K562 (cell line): ENCODE measurements around the gene COL15A1. TPM values are rescaled to one million over a fixed set of nuclear protein-coding genes. Genes with fewer than 3 reads are reported as not detected.

Source experiments
- ATAC-seq: fragments of 200-7000 bp; cut with Tn5 transposase; 3 replicates; pipeline ENCODE4 v1.9.1; 2020; ENCODE audit warnings: moderate library complexity
- BruUV-seq: library from RNA; stranded (reverse); fragments of 400-500 nt; replicated peaks from 2 replicates; lab custom pipeline; 2021; lab: Mats Ljungman, UMichigan
- CTCF ChIA-PET: fragments of 300-600 bp; formaldehyde crosslinking; extraction: SDS; loops from one replicate; lab custom pipeline; 2021; ENCODE audit warnings: low intra/inter-chr PET ratio; lab: Yijun Ruan, JAX
- POLR2A ChIA-PET: fragments of 300-600, 350-650 bp; sonication (Branson Sonifier 250); formaldehyde crosslinking; extraction: SDS; loops from one replicate; lab custom pipeline; 2021; ENCODE audit warnings: antibody characterized with exemption, inconsistent platforms; lab: Yijun Ruan, JAX
- DNase-seq, 4 experiments: peaks; one replicate each; pipeline versions ENCODE4 v3.0.0 to v3.0.0-alpha.2; 2011 to 2018; ENCODE audit warnings: low spot score in 3 of 4, mixed read lengths in 3 of 4; ENCODE audit errors: extremely low read depth in 1 of 4
- FAIRE-seq: peaks from 2 replicates; lab custom pipeline; 2011; peaks lifted over from hg19 to GRCh38; lab: Jason Lieb, UNC
- H2AFZ ChIP-seq: 2 replicates; pipeline ENCODE4 v1.6.0; 2011; ENCODE audit warnings: low read depth, low read length, control low read depth, inconsistent platforms
- H3K27ac ChIP-seq: fragments of 200-600 bp; 3 replicates; pipeline ENCODE4 v1.8.0; 2011; ENCODE audit warnings: low read depth, mild to moderate bottlenecking, control low read depth, inconsistent platforms, low read length, moderate library complexity, mixed read lengths; ENCODE audit errors: extremely low read depth
- H3K27me3 ChIP-seq, 2 experiments: fragments of 300-600 bp in 1 of 2; 2 replicates in 1 of 2; 3 replicates in 1 of 2; pipeline versions ENCODE4 v1.6.0 to v1.8.0; 2011; ENCODE audit warnings: inconsistent platforms in 2 of 2, low read length in 2 of 2, mild to moderate bottlenecking in 1 of 2, mixed read lengths in 1 of 2, moderate library complexity in 1 of 2; ENCODE audit not compliant: control insufficient read depth in 2 of 2, insufficient read depth in 2 of 2
- H3K36me3 ChIP-seq: fragments of 300-600 bp; 3 replicates; pipeline ENCODE4 v1.8.0; 2011; ENCODE audit warnings: mild to moderate bottlenecking, low read length, inconsistent platforms; ENCODE audit not compliant: control insufficient read depth, insufficient read depth
- H3K4me1 ChIP-seq, 2 experiments: fragments of 200-600 bp in 1 of 2; replicated peaks in 1 of 2; 2 replicates in 1 of 2; 3 replicates in 1 of 2; pipeline versions ENCODE4 v1.5.1 to v1.8.0; 2011; ENCODE audit warnings: inconsistent platforms in 2 of 2, low read length in 2 of 2, mild to moderate bottlenecking in 1 of 2, mixed read lengths in 1 of 2, moderate library complexity in 1 of 2; ENCODE audit not compliant: control insufficient read depth in 2 of 2, insufficient read depth in 2 of 2
- H3K4me2 ChIP-seq: 2 replicates; pipeline ENCODE4 v1.6.1; 2011; ENCODE audit warnings: low read length, control low read depth, inconsistent platforms, mixed read lengths; ENCODE audit not compliant: insufficient read depth
- H3K4me3 ChIP-seq: fragments of 200-600 bp; sonication (generic), shearing (Covaris generic); 2 replicates; pipeline ENCODE4 v1.5.1; 2016; ENCODE audit warnings: control low read depth, inconsistent platforms
- H3K79me2 ChIP-seq: fragments of 200-600 bp; 3 replicates; pipeline ENCODE4 v1.8.0; 2011; ENCODE audit warnings: low read length, inconsistent platforms; ENCODE audit not compliant: control insufficient read depth, insufficient read depth
- H3K9ac ChIP-seq, 2 experiments: 2 replicates each; pipeline versions ENCODE4 v1.6.0 to v1.6.1; 2011; ENCODE audit warnings: low read depth in 2 of 2, low read length in 2 of 2, control low read depth in 1 of 2, inconsistent platforms in 1 of 2, mild to moderate bottlenecking in 1 of 2, mixed read lengths in 1 of 2; ENCODE audit not compliant: insufficient read depth in 1 of 2
- H3K9me1 ChIP-seq: one replicate; pipeline ENCODE4 v1.6.0; 2011; ENCODE audit warnings: inconsistent platforms, mild to moderate bottlenecking, low read length, moderate library complexity; ENCODE audit not compliant: control insufficient read depth, insufficient read depth
- H3K9me3 ChIP-seq: replicated peaks from 2 replicates; pipeline ENCODE4 v1.5.1; 2011; ENCODE audit warnings: low read depth, low read length, inconsistent platforms; ENCODE audit not compliant: control insufficient read depth, insufficient read depth
- H4K20me1 ChIP-seq: replicated peaks from 2 replicates; pipeline ENCODE4 v1.6.1; 2011; ENCODE audit warnings: low read length, inconsistent platforms, mixed read lengths; ENCODE audit not compliant: control insufficient read depth, insufficient read depth
- ATF1 ChIP-seq, 2 experiments: fragments of 450-650 bp in 1 of 2; IDR thresholded peaks; 2 replicates each; pipeline ENCODE4 v1.6.1; 2016; ENCODE audit warnings: missing compliant biosample characterization in 1 of 2, missing genetic modification characterization in 1 of 2
- CTBP1 ChIP-seq: fragments of 450-650 bp; IDR thresholded peaks from 2 replicates; pipeline ENCODE4 v1.6.1; 2016; ENCODE audit warnings: borderline replicate concordance
- GATAD2B ChIP-seq: fragments of 450-650 bp; IDR thresholded peaks from 2 replicates; pipeline ENCODE4 v1.6.1; 2017; ENCODE audit warnings: mild to moderate bottlenecking, borderline replicate concordance
- JUN ChIP-seq, 2 experiments: sonication (generic) in 1 of 2; formaldehyde crosslinking in 1 of 2; IDR thresholded peaks; 2 replicates each; pipeline versions ENCODE4 v1.6.1 to v1.8.0; 2012 to 2022; ENCODE audit warnings: borderline replicate concordance in 2 of 2, mild to moderate bottlenecking in 2 of 2, improper control_type of control experiment in 1 of 2, low read depth in 1 of 2, low read length in 1 of 2, missing genetic modification reagents in 1 of 2
- MCM5 ChIP-seq: fragments of 450-650 bp; IDR thresholded peaks from 2 replicates; pipeline ENCODE4 v1.6.1; 2016; ENCODE audit warnings: low read depth
- NFATC3 ChIP-seq: fragments of 450-650 bp; IDR thresholded peaks from 2 replicates; pipeline ENCODE4 v1.6.1; 2017; ENCODE audit warnings: mild to moderate bottlenecking
- NFRKB ChIP-seq: fragments of 450-650 bp; IDR thresholded peaks from 2 replicates; pipeline ENCODE4 v1.6.1; 2016; ENCODE audit warnings: low read depth
- PHB2 ChIP-seq: fragments of 450-650 bp; IDR thresholded peaks from 2 replicates; pipeline ENCODE4 v1.6.1; 2017; ENCODE audit warnings: low read depth
- TEAD4 ChIP-seq, 2 experiments: sonication (generic) in 1 of 2; formaldehyde crosslinking in 1 of 2; IDR thresholded peaks; 2 replicates each; pipeline versions ENCODE4 v1.6.1 to v1.8.0; 2012 to 2022; ENCODE audit warnings: borderline replicate concordance in 1 of 2, inconsistent platforms in 1 of 2, low read length in 1 of 2, mild to moderate bottlenecking in 1 of 2, missing genetic modification reagents in 1 of 2
- WGBS: fragments of 100-300 bp; shearing (Covaris generic); methylation state at CpG from one replicate; pipeline ENCODE4 v1.1.6; 2016; ENCODE audit warnings: low coverage, mixed read lengths; ENCODE audit not compliant: insufficient coverage; ENCODE audit errors: missing lambda C conversion rate; 5-methylcytosine and 5-hydroxymethylcytosine counted together
- in situ Hi-C: fragments of 300-500 bp; cut with MboI; formaldehyde crosslinking; loops from 4 replicates; pipeline ENCODE4 v1.15.0; 2018; ENCODE audit warnings: inconsistent platforms, mixed read lengths
- intact Hi-C: fragments of 100-400 bp; cut with micrococcal nuclease; formaldehyde crosslinking; loops from 2 replicates; pipeline ENCODE4 v1.14.2; 2022
- polyA plus RNA-seq, 8 experiments: library from polyadenylated mRNA; depleted of rRNA in 4 of 8; stranded (reverse) in 5 of 8; unstranded in 3 of 8; fragments of >200 nt; fragmentation: Nextera tagmentation in 2 of 8; fragmentation: Illumina TruSeq in 1 of 8; extraction: Ambion mirVana in 2 of 8; extraction: Trizol in 1 of 8; gene quantifications; 2 replicates each; pipeline versions ENCODE4 v1.2.1 to v1.2.3, GENCODE V29; 2011 to 2014; ENCODE audit warnings: inconsistent platforms in 1 of 8, missing spikeins in 1 of 8
- total RNA-seq, 7 experiments: library from RNA; depleted of rRNA in 6 of 7; stranded (reverse); fragments of >200 nt in 6 of 7; fragmentation: Illumina TruSeq in 2 of 7; extraction: Trizol in 2 of 7; gene quantifications; 2 replicates each; pipeline versions ENCODE4 v1.2.1 to v1.2.3, GENCODE V29; 2011 to 2021; ENCODE audit warnings: low replicate concordance in 1 of 7
- TF ChIP-seq, protein P1 (sequence below): sonication (generic); formaldehyde crosslinking; IDR thresholded peaks from 2 replicates; pipeline ENCODE4 v1.8.0; 2023; ENCODE audit warnings: missing genetic modification reagents, mild to moderate bottlenecking, borderline replicate concordance

COL15A1 gene
- total and polyA plus RNA-seq, 9 of the 15 experiments (the other 6 are each of a cell fraction or from before 2014, with no cell fraction given), result 0.46 to 5.1 (median 2.6) TPM

DNA sequence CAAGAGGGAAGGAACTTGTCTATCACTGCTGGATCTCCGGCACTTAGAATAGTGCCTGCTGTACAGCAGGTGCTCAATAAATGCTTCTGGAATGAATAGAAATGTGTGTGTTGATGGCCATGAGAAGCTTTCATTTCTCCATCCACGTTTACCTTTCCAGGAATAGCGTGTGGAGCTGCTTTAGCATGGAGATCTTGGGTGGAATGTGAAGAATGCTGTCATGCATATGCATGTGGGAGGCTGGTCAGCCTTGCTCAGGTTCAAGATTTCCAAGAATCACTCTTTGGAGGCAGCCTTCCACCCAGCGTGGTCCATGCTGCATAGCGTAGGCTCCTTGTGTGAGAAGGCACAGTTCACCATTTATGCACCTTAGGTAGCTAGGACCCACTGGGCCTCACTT, 19.2 kb downstream of the COL15A1 start:
- Histone ChIP-seq H3K36me3 (no peaks in the 10 kb centered on the region), H3K4me1 (no peaks in the 10 kb centered on the region), H3K9ac (no peak overlapping the region; a peak in 1 of 4 replicates), H2AFZ (no peak overlapping the region), H3K9me3 (no peaks in the 10 kb centered on the region), H3K9me1 (no peaks in the 10 kb centered on the region), H3K79me2 (no peaks in the 10 kb centered on the region), H4K20me1 (no peaks in the 10 kb centered on the region), H3K4me2 (no peak overlapping the region)
- CTCF ChIA-PET, result no interaction called here
- 27% methylated on average over 5 of the region's 5 CpGs for WGBS
- FAIRE-seq, result no peak
- no TSS peak for BruUV-seq
- POLR2A ChIA-PET, result interaction anchor here (0.7 kb wide), 1 partner anchor 56 kb away, joined by 3 read pairs; no protein-coding TSS in a partner anchor
- TF ChIP-seq TEAD4 (IDR thresholded peaks at IDR 0.05; ENCODE audit: low read length) (no peak), TEAD4 (CRISPR knock-in tag; IDR thresholded peaks at IDR 0.05; ENCODE audit: borderline replicate concordance) (no peak), JUN (IDR thresholded peaks at IDR 0.05; ENCODE audit: borderline replicate concordance, low read depth, low read length) (no peak), JUN (CRISPR knock-in tag; IDR thresholded peaks at IDR 0.05; ENCODE audit: borderline replicate concordance) (no peak), NFATC3 (no peak), MCM5 (no peak), PHB2 (no peak), ATF1 (CRISPR knock-in tag; IDR thresholded peaks at IDR 0.05) (no peak), ATF1 (tag; IDR thresholded peaks at IDR 0.05) (no peak), CTBP1 (no peak), NFRKB (no peak), GATAD2B (no peak)
- TF ChIP-seq, protein P1, sequence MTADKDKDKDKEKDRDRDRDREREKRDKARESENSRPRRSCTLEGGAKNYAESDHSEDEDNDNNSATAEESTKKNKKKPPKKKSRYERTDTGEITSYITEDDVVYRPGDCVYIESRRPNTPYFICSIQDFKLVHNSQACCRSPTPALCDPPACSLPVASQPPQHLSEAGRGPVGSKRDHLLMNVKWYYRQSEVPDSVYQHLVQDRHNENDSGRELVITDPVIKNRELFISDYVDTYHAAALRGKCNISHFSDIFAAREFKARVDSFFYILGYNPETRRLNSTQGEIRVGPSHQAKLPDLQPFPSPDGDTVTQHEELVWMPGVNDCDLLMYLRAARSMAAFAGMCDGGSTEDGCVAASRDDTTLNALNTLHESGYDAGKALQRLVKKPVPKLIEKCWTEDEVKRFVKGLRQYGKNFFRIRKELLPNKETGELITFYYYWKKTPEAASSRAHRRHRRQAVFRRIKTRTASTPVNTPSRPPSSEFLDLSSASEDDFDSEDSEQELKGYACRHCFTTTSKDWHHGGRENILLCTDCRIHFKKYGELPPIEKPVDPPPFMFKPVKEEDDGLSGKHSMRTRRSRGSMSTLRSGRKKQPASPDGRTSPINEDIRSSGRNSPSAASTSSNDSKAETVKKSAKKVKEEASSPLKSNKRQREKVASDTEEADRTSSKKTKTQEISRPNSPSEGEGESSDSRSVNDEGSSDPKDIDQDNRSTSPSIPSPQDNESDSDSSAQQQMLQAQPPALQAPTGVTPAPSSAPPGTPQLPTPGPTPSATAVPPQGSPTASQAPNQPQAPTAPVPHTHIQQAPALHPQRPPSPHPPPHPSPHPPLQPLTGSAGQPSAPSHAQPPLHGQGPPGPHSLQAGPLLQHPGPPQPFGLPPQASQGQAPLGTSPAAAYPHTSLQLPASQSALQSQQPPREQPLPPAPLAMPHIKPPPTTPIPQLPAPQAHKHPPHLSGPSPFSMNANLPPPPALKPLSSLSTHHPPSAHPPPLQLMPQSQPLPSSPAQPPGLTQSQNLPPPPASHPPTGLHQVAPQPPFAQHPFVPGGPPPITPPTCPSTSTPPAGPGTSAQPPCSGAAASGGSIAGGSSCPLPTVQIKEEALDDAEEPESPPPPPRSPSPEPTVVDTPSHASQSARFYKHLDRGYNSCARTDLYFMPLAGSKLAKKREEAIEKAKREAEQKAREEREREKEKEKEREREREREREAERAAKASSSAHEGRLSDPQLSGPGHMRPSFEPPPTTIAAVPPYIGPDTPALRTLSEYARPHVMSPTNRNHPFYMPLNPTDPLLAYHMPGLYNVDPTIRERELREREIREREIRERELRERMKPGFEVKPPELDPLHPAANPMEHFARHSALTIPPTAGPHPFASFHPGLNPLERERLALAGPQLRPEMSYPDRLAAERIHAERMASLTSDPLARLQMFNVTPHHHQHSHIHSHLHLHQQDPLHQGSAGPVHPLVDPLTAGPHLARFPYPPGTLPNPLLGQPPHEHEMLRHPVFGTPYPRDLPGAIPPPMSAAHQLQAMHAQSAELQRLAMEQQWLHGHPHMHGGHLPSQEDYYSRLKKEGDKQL, result no peak
- TF ChIP-seq, all 486 proteins: peak for 0
- intact Hi-C loops (no loop called here), in situ Hi-C loops (no loop called here)
- Histone ChIP-seq H3K27ac (no peak overlapping the region), H3K27me3 (no peaks in the 10 kb centered on the region), H3K4me3 (no peak overlapping the region)
- no peak for DNase-seq
- ATAC-seq, result no peak
